ENCODE results near the gene ZNF584.

DNA sequence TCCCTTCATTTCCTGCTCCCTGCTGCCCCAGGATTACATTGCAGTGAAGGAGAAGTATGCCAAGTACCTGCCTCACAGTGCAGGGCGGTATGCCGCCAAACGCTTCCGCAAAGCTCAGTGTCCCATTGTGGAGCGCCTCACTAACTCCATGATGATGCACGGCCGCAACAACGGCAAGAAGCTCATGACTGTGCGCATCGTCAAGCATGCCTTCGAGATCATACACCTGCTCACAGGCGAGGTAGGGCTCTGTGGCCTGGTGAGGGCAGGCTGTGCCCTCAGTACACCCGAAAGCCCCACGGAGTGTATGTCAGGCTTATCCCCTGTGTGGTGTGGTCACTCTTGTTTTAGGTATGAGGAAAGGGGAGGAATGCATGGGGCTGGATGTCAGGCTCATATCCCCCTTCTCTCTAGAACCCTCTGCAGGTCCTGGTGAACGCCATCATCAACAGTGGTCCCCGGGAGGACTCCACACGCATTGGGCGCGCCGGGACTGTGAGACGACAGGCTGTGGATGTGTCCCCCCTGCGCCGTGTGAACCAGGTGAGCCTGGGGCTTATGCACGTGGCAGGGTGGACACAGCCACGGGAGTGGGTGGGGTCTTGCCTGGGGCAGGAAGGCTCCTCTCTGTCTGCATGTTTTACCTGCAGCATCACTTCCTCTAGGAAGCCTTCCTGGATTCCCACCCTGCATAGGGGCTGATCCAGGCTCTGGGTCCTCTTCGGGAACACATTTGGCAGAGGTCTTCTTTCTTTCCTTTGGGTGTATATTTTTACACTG lies 15.3 kb upstream of the ZNF584 start:
- TF ChIP-seq, protein P1, sequence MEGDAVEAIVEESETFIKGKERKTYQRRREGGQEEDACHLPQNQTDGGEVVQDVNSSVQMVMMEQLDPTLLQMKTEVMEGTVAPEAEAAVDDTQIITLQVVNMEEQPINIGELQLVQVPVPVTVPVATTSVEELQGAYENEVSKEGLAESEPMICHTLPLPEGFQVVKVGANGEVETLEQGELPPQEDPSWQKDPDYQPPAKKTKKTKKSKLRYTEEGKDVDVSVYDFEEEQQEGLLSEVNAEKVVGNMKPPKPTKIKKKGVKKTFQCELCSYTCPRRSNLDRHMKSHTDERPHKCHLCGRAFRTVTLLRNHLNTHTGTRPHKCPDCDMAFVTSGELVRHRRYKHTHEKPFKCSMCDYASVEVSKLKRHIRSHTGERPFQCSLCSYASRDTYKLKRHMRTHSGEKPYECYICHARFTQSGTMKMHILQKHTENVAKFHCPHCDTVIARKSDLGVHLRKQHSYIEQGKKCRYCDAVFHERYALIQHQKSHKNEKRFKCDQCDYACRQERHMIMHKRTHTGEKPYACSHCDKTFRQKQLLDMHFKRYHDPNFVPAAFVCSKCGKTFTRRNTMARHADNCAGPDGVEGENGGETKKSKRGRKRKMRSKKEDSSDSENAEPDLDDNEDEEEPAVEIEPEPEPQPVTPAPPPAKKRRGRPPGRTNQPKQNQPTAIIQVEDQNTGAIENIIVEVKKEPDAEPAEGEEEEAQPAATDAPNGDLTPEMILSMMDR (conservative IDR thresholded peaks at IDR 0.05; ENCODE audit: low read length), result no peak
- TF ChIP-seq EZH2phosphoT487 (IDR thresholded peaks at IDR 0.05; ENCODE audit: borderline replicate concordance, low read depth, low read length), result no peak

Data from OCI-LY7 (cell line).